Measurements from ENCODE around the gene HSD17B8.
A peak's percentile ranks its signal among the peaks of the same experiment; 100 is the strongest.

HSD17B8 gene

GRCh38 chr6:33243476-33243875 lies 39.0 kb downstream of the HSD17B8 start:
- no peak overlapping the region for H3K4me3 ChIP-seq (replicated peaks in 1 of 2; ENCODE audit: low read depth in 2 of 2, low read length in 2 of 2)
- TF ChIP-seq, protein P1, sequence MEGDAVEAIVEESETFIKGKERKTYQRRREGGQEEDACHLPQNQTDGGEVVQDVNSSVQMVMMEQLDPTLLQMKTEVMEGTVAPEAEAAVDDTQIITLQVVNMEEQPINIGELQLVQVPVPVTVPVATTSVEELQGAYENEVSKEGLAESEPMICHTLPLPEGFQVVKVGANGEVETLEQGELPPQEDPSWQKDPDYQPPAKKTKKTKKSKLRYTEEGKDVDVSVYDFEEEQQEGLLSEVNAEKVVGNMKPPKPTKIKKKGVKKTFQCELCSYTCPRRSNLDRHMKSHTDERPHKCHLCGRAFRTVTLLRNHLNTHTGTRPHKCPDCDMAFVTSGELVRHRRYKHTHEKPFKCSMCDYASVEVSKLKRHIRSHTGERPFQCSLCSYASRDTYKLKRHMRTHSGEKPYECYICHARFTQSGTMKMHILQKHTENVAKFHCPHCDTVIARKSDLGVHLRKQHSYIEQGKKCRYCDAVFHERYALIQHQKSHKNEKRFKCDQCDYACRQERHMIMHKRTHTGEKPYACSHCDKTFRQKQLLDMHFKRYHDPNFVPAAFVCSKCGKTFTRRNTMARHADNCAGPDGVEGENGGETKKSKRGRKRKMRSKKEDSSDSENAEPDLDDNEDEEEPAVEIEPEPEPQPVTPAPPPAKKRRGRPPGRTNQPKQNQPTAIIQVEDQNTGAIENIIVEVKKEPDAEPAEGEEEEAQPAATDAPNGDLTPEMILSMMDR (IDR thresholded peaks at IDR 0.05; ENCODE audit: low read depth, low read length), result no peak
- DNase-seq (ENCODE audit: low read depth in 2 of 2), result no peak

DNA sequence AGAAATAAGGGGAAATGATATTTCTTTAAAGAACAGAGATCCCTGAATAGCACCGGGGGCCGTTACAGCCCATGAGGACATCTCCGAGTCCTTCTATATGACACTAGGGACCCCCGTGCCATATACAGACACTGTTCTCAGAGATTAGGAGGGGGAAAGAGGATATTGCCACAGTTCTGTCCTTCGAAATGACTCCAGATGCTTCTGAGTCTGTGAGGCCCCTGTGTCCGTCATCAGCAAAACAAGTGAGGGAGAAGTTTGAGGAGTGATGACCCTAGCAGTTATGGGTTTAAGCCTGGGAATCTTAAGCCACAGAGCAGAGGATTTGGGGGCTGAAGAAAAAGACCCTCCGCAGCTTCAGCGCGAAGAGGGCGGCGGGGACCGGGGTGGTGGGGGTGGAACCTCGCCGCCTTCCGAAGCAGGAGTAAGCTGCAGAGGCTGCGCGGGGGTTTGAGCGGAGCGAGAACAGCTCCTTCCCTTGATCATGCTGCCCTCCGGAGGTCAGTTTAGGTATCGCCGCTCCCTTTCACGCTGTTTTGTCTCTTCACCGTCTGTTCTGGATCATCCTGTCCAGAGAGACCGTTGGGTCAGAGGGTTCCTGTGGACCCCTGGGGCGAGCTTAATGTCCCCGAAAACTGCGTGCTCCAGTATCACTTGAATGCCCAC lies 43.7 kb downstream of the HSD17B8 start:
- peak overlapping the region; percentile 49 to 57 for H3K4me3 ChIP-seq (replicated peaks in 1 of 2; ENCODE audit: low read depth in 2 of 2, low read length in 2 of 2)
- TF ChIP-seq, protein P1 (IDR thresholded peaks at IDR 0.05; ENCODE audit: low read depth, low read length), result peak; percentile 93
- DNase-seq (ENCODE audit: low read depth in 2 of 2), result peak; percentile 90

- H3K4me3 ChIP-seq (replicated peaks in 1 of 2; ENCODE audit: low read depth in 2 of 2, low read length in 2 of 2), result peak overlapping the region; percentile 49 to 57
- peak; percentile 64 to 72 for DNase-seq (ENCODE audit: low read depth in 2 of 2)
- TF ChIP-seq, protein P1 (IDR thresholded peaks at IDR 0.05; ENCODE audit: low read depth, low read length), result no peak
These were observed 44.1 kb downstream of the HSD17B8 start for GRCh38 chr6:33248643-33248931.

- TF ChIP-seq, protein P1 (IDR thresholded peaks at IDR 0.05; ENCODE audit: low read depth, low read length), result no peak
- DNase-seq (ENCODE audit: low read depth in 2 of 2), result peak; percentile 100
- H3K4me3 ChIP-seq (replicated peaks in 1 of 2; ENCODE audit: low read depth in 2 of 2, low read length in 2 of 2), result peak overlapping the region; percentile 57 to 72
These were observed 44.7 kb downstream of the HSD17B8 start for GRCh38 chr6:33248932-33249731.

- DNase-seq (ENCODE audit: low read depth in 2 of 2), result peak; percentile 69 to 88
- peak overlapping the region; percentile 57 to 72 for H3K4me3 ChIP-seq (replicated peaks in 1 of 2; ENCODE audit: low read depth in 2 of 2, low read length in 2 of 2)
- TF ChIP-seq, protein P1 (IDR thresholded peaks at IDR 0.05; ENCODE audit: low read depth, low read length), result no peak
These were observed 45.5 kb downstream of the HSD17B8 start for GRCh38 chr6:33249732-33250630.

DNA sequence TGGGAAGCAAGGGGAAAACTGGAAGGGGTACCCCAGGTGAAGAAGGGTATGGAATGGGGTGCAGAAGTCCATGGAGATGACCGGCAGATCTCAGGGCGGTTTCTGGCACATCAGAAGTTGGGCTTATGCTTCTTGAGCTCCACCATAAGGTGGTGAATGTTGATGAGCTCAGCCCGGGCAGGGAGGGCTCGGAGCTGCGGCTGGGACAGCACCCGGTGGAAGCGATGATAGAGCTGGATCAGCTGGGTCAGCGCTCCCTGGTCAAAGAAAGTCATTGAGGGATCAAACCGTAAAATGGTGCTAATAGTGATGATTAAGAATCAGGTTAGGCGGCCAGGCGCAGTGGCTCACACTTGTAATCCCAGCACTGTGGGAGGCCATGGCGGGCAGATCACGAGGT lies 46.3 kb downstream of the HSD17B8 start:
- DNase-seq (ENCODE audit: low read depth in 2 of 2), result no peak
- peak overlapping the region in 1 of 2 donors; percentile 2 for H3K4me3 ChIP-seq (replicated peaks in 1 of 2; ENCODE audit: low read depth in 2 of 2, low read length in 2 of 2)
- TF ChIP-seq, protein P1 (IDR thresholded peaks at IDR 0.05; ENCODE audit: low read depth, low read length), result no peak

Data from cardiac fibroblast (primary cell).